Left cardiac atrium (tissue), 4 donors: ENCODE data around the gene FOXD4L6. TPM values are rescaled to one million over a fixed set of nuclear protein-coding genes. Genes with fewer than 3 reads are reported as not detected.
"Not testable (repeated sequence)": the region's sequence is repeated elsewhere in the genome, so short reads cannot be mapped to it uniquely, and the experiment has no call there.

Source experiments
- ATAC-seq, 2 donors: fragments of 200-7000 bp; cut with Tn5 transposase; one replicate each; pipeline ENCODE4 v1.9.1; 2020; ENCODE audit warnings: mild to moderate bottlenecking in 2 of 2, moderate library complexity in 2 of 2
- DNase-seq: peaks from one replicate; pipeline ENCODE4 v3.0.0-alpha.2; 2020
- intact Hi-C, 2 donors: fragments of 100-400 bp; cut with DNase I; formaldehyde crosslinking; loops; one replicate each; pipeline versions ENCODE4 v1.14.1 to v1.15.1; 2022 to 2023
- long read RNA-seq: library from polyadenylated mRNA; unstranded; transcript quantifications from one replicate; pipeline ENCODE4 v2.0.0, GENCODE V29; 2021
- total RNA-seq, 2 donors: library from RNA; stranded (reverse); fragmentation: NEBNext Ultra II Directional; extraction: Animal tissue kit (Norgen Biotek cat#: 25700); gene quantifications; one replicate each; pipeline ENCODE4 v1.2.1, GENCODE V29; 2021
- donor health status: DM: no; HTN: yes; CAD: no.
- donor health status: DM: no; HTN: yes; CAD: no; lungs with severe emphysema.
- donor health status: DM: yes; HTN: yes; CAD: no.
- donor health status: Dilated cardiomyopathy.

FOXD4L6 gene
- under 1 TPM in 1 of 2 donors, not detected in 1; 0.15 TPM for total RNA-seq
- long read RNA-seq, result 0 reads

GRCh38 chr9:41128581-41128980, at the start of gene FOXD4L6:
FOXD4L6 (minus strand) TSS chr9:41128681; CDS start chr9:41128383, 298 bp downstream.
- DNase-seq, ATAC-seq, intact Hi-C loops: not testable (repeated sequence)

GRCh38 chr9:41174994-41175393, 46.5 kb upstream of the FOXD4L6 start:
- intact Hi-C loops, DNase-seq: not testable (repeated sequence)

DNA sequence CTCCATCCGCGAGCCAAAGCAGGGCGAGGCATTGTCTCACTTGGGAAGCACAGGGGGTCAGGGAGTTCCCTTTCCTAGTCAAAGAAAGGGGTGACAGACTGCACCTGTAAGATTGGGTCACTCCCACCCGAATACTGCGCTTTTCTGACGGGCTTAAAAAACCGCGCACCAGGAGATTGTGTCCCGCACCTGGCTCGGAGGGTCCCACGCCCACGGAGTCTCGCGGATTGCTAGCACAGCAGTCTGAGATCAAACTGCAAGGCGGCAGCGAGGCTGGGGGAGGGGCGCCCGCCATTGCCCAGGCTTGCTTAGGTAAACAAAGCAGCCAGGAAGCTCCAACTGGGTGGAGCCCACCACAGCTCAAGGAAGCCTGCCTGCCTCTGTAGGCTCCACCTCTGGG, 21.6 kb upstream of the FOXD4L6 start:
- DNase-seq, intact Hi-C loops, ATAC-seq: not testable (repeated sequence)

More at GRCh38 chr9:41174994-41175393, 46.5 kb upstream of the FOXD4L6 start:
- ATAC-seq, result not testable (repeated sequence)

DNA sequence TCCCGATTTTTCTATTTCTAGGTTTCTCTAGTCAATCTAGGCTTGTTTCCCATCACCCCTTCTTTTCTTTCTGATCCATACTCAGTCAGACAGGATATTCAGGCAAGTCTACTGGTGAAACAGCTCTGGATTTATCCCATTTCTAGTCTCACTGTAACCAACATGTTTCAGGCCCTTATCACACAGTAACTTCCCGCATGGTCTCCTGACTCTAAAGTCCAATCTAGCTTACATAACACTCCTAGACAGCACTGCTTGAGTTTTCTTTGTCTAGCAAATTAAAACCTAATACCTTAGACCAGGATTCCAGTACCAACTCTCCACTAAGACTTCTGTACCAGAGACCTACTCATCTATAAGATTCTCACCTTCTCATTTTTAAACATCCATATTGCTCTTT, 13.4 kb upstream of the FOXD4L6 start:
- ATAC-seq, DNase-seq, intact Hi-C loops: not testable (repeated sequence)

GRCh38 chr9:41126746-41127446, 1.6 kb downstream of the FOXD4L6 start:
- ATAC-seq, intact Hi-C loops: not testable (repeated sequence)

GRCh38 chr9:41125936-41126335, 2.5 kb downstream of the FOXD4L6 start:
- intact Hi-C loops, ATAC-seq, DNase-seq: not testable (repeated sequence)

More at GRCh38 chr9:41126746-41127446, 1.6 kb downstream of the FOXD4L6 start:
- not testable (repeated sequence) for DNase-seq

GRCh38 chr9:41125109-41125658, 3.3 kb downstream of the FOXD4L6 start:
- ATAC-seq, DNase-seq, intact Hi-C loops: not testable (repeated sequence)

DNA sequence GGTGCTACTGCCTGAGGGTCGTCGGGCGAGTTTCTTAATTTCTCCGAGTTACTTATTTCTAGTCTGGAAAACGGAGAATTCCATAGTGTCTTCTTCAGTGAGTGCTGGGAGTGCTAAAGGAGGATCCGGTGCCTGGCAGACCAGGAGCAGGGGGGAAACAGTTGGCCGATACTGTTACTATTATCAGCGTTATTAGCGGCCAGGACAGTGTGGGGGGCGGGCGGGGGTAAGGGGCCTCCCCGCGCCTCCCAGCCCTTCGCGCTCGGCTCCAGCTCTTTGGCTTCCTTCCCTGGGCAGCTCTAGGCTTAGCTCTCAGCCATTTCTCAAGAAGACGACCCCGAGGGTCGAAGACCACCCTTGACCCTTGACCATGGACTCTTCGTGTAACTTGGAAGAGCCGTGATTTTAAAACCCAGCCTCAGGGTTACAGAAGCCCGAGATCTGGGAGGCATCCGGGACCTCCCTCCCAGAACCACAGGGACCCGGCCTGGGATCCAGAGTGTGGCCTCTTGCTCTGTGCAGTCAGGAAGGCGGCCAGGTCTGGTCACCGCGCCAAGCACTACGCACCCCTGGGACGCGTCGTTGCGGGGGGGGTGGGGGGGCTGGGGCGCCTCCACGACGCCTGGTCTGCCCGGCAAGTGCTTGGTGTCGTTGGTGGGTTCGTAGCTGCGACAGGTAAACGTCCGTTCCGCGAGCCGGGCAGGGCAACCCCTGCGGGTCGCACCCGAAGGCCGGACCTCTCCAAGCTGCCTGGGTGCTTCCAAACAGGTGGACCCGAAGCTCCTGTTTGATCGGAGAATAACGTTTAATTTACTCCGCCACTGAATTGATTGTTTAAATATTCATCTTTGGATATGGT, 4.0 kb downstream of the FOXD4L6 start:
- intact Hi-C loops, DNase-seq: not testable (repeated sequence)
- peak; percentile 56 to 73 for ATAC-seq

DNA sequence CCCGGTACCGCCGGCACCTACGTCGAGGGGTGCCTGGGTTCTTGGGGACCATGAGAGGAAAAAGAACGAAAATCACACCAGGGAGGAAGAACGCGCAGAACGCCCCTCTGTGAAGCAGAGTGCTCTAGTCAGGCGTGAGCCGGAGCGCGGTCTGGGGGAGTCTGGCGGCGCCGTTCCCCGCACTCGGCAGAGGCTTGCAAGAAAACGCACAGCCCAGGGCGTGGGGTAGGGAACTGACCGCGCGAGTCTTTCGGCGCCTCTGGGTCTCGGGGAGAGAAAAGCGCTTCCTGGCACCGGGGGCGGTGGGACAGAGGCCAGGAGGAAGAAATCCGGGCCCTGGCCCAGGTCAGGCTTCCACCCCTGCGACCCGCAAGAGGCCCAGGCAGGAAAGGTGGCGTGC, 4.7 kb downstream of the FOXD4L6 start:
- intact Hi-C loops, DNase-seq: not testable (repeated sequence)
- ATAC-seq, result peak; percentile 23 to 49

DNA sequence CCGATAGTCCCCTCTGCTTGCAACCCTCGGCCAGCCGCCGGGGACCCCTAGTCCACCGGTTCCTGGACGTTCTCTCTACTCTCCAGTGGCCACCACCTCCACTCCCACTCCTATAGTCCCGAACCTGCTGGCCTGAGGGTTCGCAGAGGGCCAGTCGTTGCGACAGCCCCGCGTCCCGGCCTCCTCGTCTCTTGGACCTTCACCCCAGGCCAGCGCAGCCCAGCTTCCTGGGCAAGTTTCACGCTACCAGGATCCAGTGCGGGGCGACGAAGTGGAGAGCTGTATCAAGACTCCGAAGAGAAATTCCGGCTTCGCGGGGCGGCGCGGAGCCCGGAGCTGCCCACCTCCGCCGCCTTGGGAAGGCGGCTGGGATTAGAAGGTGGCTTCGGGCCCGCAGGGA, 5.1 kb downstream of the FOXD4L6 start:
- DNase-seq, intact Hi-C loops: not testable (repeated sequence)
- peak; percentile 14 to 24 for ATAC-seq

- intact Hi-C loops, ATAC-seq, DNase-seq: not testable (repeated sequence)
Measured at GRCh38 chr9:41120696-41121095, 7.8 kb downstream of the FOXD4L6 start.

GRCh38 chr9:41119719-41120118, 8.8 kb downstream of the FOXD4L6 start:
- intact Hi-C loops, ATAC-seq, DNase-seq: not testable (repeated sequence)

DNA sequence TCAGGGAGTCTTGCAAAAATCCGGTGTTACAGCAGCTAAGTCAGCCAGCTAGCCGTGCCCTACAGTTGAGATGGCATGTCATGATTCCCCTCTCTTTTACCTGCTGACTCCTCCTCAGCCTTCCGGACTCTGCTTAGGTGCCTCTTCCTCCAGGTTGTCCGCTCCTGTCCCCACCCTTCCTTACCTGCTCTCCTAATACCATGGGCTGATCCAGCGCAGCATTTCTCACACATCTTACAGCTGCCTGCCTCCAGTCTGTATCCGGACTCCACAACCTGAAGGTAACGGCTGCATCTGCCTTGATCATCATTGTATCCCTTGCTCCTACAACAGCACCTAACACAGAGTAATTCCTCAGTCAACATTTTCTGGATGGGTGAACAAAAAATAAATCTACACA, 9.2 kb downstream of the FOXD4L6 start:
- ATAC-seq, result peak; percentile 19 to 38
- DNase-seq, intact Hi-C loops: not testable (repeated sequence)

DNA sequence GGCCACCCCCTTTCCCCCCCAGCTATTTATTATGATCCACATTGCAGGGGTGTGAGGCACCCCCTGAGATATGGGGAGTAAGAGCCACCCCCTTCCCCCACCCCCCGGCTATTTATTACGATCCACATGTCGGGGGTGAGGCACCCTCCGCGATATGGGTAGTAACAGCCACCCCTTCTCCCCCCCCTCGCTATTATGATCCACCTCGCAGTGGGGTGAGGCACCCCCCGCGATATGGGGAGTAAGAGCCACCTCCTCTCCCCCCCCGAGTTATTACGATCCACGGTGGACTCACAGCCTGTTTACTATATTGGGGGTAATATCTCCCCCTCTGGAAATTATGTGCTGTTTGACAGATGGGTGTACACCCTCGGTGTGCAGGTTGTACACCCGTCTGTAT, 15.1 kb downstream of the FOXD4L6 start:
- DNase-seq, intact Hi-C loops, ATAC-seq: not testable (repeated sequence)

DNA sequence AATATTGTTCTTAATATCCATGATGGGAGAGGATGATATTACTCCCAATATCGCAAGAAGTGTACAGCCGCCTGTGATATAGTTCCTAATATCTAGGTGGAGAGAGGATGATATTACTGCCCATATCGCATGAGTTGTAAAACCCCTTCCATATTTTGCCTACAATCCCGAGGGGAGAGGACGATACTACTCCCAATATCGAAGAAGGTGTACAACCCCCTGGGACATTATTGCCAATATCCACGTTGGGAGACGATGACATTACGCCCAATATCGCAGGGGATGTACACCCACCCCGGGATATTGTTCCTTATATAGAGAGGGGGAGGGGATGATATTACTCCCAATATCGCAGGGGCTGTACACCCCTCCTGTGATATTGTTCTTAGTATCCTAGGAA, 17.1 kb downstream of the FOXD4L6 start:
- DNase-seq, ATAC-seq, intact Hi-C loops: not testable (repeated sequence)

- DNase-seq, intact Hi-C loops, ATAC-seq: not testable (repeated sequence)
Measured at GRCh38 chr9:41110913-41111312, 17.6 kb downstream of the FOXD4L6 start.

DNA sequence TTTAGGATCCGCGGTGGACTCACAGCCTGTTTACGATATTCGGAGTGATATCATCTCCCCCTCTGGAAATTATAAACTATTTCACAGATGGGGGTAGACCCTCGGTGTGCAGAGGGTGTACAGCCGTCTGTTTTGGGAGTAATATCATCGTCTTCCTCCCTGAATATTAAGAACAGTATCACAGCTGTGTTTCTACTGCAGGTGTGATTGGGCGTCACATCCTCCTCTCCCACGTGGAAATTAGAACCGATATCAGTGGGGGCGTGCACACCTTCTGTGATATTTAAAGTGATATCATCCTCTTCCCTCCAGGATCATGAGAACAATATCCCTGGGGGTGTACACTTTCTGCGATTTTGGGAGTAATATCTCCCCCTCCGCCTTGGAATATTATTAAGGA, 19.2 kb downstream of the FOXD4L6 start:
- DNase-seq, ATAC-seq, intact Hi-C loops: not testable (repeated sequence)

- intact Hi-C loops, DNase-seq, ATAC-seq: not testable (repeated sequence)
Measured at GRCh38 chr9:41108816-41109215, 19.7 kb downstream of the FOXD4L6 start.

DNA sequence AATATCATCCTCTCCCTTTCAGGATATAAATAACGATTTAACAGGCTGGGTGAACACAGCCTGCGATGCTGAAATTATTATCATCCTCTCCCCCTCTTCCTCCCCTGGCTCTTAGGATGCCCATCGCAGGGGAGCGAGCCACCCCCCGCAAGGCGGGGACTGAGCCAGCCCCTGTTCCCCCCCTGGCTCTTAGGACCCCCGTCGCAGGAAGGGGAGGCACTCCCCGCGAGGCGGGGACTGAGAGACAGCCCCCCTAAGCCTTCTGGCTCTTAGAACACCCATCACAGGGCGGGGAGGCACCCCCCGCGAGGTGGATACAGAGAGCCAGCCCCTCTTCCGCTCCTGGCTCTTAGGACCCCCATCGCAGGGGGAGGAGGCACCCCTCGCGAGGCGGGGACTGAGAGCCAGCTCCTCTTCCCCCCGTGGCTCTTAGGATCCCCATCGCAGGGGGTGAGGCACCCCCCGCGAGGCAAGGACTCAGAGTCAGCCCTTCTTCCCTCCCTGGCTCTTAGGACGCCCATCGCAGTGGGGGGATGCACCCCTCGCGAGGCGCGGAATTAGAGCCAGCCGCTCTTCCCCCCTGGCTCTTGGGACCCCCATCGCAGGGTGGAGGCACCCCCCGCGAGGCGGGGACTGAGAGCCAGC, 21.9 kb downstream of the FOXD4L6 start:
- DNase-seq, intact Hi-C loops: not testable (repeated sequence)
- peak in 1 of 2 donors; percentile 30 for ATAC-seq
